Right ventricle myocardium inferior (tissue), 1 donor: ENCODE data around the gene PTPRD. TPM values are rescaled to one million over a fixed set of nuclear protein-coding genes. Genes with fewer than 3 reads are reported as not detected.

Experiments
- ATAC-seq: fragments of 200-7000 bp; cut with Tn5 transposase; one replicate; pipeline ENCODE4 v1.9.1; 2020; ENCODE audit warnings: mild to moderate bottlenecking, moderate library complexity
- DNase-seq: peaks from one replicate; pipeline ENCODE4 v3.0.0; 2021; ENCODE audit errors: missing footprints
- intact Hi-C: fragments of 100-400 bp; cut with DNase I; formaldehyde crosslinking; loops from one replicate; pipeline ENCODE4 v1.11.0; 2022
- total RNA-seq: library from RNA; stranded (reverse); fragmentation: NEBNext Ultra II Directional; extraction: Animal tissue kit (Norgen Biotek cat#: 25700); gene quantifications from one replicate; pipeline ENCODE4 v1.2.1, GENCODE V29; 2021
- donor health status: DM: no; HTN: yes; CAD: no; lungs with severe emphysema.

Gene PTPRD
- total RNA-seq, 1 donor from 2014 or later, result 13.3 TPM

DNA sequence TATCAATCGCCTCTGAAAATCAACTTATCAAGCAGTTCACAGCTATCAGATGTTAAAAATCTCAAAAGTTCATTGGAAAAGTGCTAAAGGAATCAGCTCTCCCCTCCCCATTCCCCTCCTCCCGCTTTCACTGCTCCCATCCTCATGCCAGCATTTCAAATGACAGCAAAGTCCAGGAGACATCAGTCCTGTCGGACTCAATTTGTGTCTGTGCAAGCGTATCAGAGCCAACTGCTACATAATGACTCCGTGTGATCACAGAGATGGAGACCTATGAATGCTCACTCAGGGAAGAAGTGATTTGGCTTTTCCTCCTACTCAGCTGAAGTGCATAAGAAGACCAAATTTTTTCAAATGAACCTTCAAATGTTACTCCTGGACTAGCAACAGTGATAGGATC is 1876.0 kb downstream of the PTPRD start:
- intact Hi-C loops, result no loop called here
- ATAC-seq (no peak), DNase-seq (no peak)

- intact Hi-C loops, result no loop called here
- DNase-seq (no peak), ATAC-seq (no peak)
These were observed 1878.0 kb downstream of the PTPRD start for GRCh38 chr9:8734760-8735159.

GRCh38 chr9:8733131-8733954 is 1879.5 kb downstream of the PTPRD start:
- DNase-seq, result no peak
- intact Hi-C loops, result no loop called here
- peak; percentile 83 for ATAC-seq

GRCh38 chr9:8732367-8733075 is 1880.3 kb downstream of the PTPRD start:
- DNase-seq, result no peak
- no peak for ATAC-seq
- intact Hi-C loops, result no loop called here

- ATAC-seq, result no peak
- intact Hi-C loops, result no loop called here
These were observed 1882.2 kb downstream of the PTPRD start for GRCh38 chr9:8730618-8731017.

DNA sequence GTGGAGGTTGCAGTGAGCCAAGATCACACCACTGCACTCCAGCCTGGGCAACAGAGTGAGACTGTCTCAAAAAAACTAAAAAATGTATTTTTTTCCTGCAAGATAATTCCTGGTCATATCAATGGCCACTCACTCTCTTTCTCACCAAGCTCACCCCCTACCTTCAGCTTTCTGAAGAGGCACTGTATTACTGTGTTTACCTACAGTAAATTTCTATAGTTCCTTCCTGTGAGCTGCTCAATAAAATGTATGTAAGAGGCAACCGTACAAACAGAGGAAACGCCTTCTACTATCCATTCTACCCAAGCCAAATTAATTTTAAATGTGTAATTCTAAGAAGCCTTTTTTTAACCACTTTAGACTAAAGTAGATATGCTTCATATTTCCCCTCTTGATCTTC is 1883.9 kb downstream of the PTPRD start:
- no peak for ATAC-seq
- intact Hi-C loops, result no loop called here
- DNase-seq, result no peak

More at GRCh38 chr9:8730618-8731017, 1882.2 kb downstream of the PTPRD start:
- no peak for DNase-seq

- DNase-seq (no peak), ATAC-seq (no peak)
- intact Hi-C loops, result no loop called here
These were observed 1885.6 kb downstream of the PTPRD start for GRCh38 chr9:8727191-8727590.

- DNase-seq (no peak), ATAC-seq (no peak)
- intact Hi-C loops, result no loop called here
These were observed 1886.1 kb downstream of the PTPRD start for GRCh38 chr9:8726692-8727091.

GRCh38 chr9:8725635-8726034 is 1887.2 kb downstream of the PTPRD start:
- no peak for ATAC-seq
- intact Hi-C loops, result no loop called here
- DNase-seq, result no peak

GRCh38 chr9:8724284-8725018 is 1888.4 kb downstream of the PTPRD start:
- no peak for ATAC-seq
- no peak for DNase-seq
- intact Hi-C loops, result no loop called here

- intact Hi-C loops, result no loop called here
- DNase-seq (no peak), ATAC-seq (no peak)
These were observed 1889.6 kb downstream of the PTPRD start for GRCh38 chr9:8723195-8723594.

GRCh38 chr9:8719833-8720486 is 1892.8 kb downstream of the PTPRD start:
- intact Hi-C loops, result no loop called here
- DNase-seq (no peak), ATAC-seq (no peak)

DNA sequence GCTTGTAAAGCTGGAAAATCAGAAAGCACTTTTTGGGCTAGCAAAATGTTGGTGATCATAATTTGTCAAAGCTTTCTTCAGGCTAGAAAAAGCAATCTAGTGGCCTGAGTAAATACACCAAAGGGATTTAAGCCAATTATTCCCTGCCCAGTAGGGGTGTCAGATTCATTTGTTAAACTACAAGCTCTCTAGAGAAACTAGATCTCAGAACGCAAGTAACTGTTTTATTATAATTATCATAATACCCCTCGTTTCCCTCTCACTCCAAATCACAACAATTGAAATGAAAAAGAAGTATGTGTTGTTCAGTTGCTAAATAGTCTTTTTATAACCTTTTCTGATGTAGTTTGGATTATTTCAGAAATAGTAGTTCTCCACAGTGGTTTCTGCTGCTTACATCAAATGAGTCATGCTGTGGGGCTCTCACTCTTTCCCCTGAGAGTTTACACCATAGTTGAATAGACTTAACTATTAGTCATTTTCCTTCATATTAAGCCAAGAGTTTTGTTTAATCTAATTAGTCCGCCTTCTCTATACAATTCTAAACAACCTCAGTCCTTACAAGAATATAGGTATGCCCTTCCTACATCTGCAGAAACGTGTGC is 1894.6 kb downstream of the PTPRD start:
- DNase-seq (no peak), ATAC-seq (peak; percentile 64)
- intact Hi-C loops, result no loop called here

- intact Hi-C loops, result no loop called here
- DNase-seq, result no peak
- ATAC-seq, result no peak
These were observed 1895.7 kb downstream of the PTPRD start for GRCh38 chr9:8717146-8717545.

GRCh38 chr9:8715788-8716187 is 1897.0 kb downstream of the PTPRD start:
- intact Hi-C loops, result no loop called here
- no peak for ATAC-seq
- no peak for DNase-seq

- ATAC-seq (no peak), DNase-seq (no peak)
- intact Hi-C loops, result no loop called here
These were observed 1899.0 kb downstream of the PTPRD start for GRCh38 chr9:8713811-8714165.

DNA sequence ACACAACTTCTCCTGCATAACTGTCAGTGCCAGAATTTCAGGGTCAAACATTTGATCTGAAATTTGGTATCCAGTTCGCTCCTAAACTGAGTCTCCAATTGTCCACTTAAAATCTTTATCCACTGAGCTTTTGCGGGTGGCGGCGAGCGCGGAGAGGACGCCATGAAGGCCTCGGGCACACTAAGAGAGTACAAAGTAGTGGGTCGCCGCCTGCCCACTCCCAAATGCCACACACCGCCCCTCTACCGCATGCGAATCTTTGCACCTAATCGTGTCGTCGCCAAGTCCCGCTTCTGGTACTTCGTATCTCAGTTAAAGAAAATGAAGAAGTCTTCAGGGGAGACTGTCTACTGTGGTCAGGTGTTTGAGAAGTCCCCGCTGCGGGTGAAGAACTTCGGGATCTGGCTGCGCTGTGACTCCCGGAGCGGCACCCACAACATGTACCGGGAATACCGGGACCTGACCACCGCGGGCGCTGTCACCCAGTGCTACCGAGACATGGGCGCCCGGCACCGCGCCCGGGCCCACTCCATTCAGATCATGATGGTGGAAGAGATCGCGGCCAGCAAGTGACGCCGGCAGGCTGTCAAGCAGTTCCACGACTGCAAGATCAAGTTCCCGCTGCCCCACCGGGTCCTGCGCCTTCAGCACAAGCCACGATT is 1899.5 kb downstream of the PTPRD start:
- DNase-seq, result no peak
- no peak for ATAC-seq
- intact Hi-C loops, result no loop called here

DNA sequence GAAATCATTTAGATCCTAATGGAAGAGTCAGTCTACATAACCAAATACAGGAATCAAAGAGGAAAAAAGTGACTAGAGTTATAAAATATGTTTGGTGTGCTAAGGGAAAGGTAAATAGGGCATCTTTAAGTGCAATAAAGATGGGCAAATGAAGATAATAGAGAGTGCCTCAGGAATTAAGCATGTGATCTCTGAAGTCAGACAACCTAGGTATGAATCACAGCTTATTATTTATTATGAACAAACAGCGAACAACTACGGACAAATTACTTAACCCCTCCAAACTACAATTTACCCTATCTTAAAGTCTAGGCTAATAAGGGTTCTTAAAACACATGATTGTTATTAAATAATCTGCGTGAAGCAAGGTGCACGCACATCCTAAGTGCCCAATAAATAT is 1903.1 kb downstream of the PTPRD start:
- intact Hi-C loops, result no loop called here
- no peak for ATAC-seq
- no peak for DNase-seq
